ENCODE measurements around the gene ZNRF1. TPM values are rescaled to one million over a fixed set of nuclear protein-coding genes. Genes with fewer than 3 reads are reported as not detected.
A peak's percentile ranks its signal among the peaks of the same experiment; 100 is the strongest.

ZNRF1 gene
- total RNA-seq, 4 donors from 2014 or later = 12.8 to 24.1 (median 19.0) TPM

- no peaks in the 10 kb centered on the region for H3K9me3 ChIP-seq
- ATAC-seq = no peak
- H3K27me3 ChIP-seq = no peaks in the 10 kb centered on the region
- no peak for TF ChIP-seq CTCF (IDR thresholded peaks at IDR 0.05)
- no peak for TF ChIP-seq EP300 (IDR thresholded peaks at IDR 0.05)
- no peak for TF ChIP-seq POLR2A (IDR thresholded peaks at IDR 0.05)
- TF ChIP-seq POLR2AphosphoS5 (IDR thresholded peaks at IDR 0.05) = no peak
- no peak overlapping the region for H3K4me3 ChIP-seq
- WGBS, 2 donors (ENCODE audit: low coverage in 1 of 2) = 81 to 83% methylated on average over 4 of the region's 4 CpGs
- H3K27ac ChIP-seq = no peak overlapping the region
- peaks cover 0 to 86% of the 10 kb centered on the region in 2 donors for H3K36me3 ChIP-seq
- H3K4me1 ChIP-seq = no peaks in the 10 kb centered on the region
These were observed 44.1 kb upstream of the ZNRF1 start for GRCh38 chr16:74954763-74955162.

- no peak overlapping the region for H3K27ac ChIP-seq
- H3K4me1 ChIP-seq = no peaks in the 10 kb centered on the region
- no peaks in the 10 kb centered on the region for H3K27me3 ChIP-seq
- no peak overlapping the region for H3K4me3 ChIP-seq
- 87 to 98% methylated on average over 3 to 9 of the region's 10 CpGs for WGBS, 2 donors (ENCODE audit: low coverage in 1 of 2)
- ATAC-seq = no peak
- no peaks in the 10 kb centered on the region for H3K9me3 ChIP-seq
- peaks cover 0 to 28% of the 10 kb centered on the region in 2 donors for H3K36me3 ChIP-seq
- no peak for TF ChIP-seq POLR2AphosphoS5 (IDR thresholded peaks at IDR 0.05)
- no peak for TF ChIP-seq CTCF (IDR thresholded peaks at IDR 0.05)
- no peak for TF ChIP-seq EP300 (IDR thresholded peaks at IDR 0.05)
- no peak for TF ChIP-seq POLR2A (IDR thresholded peaks at IDR 0.05)
These were observed 25.5 kb upstream of the ZNRF1 start for GRCh38 chr16:74973304-74973703.

GRCh38 chr16:74975591-74975990 lies 23.2 kb upstream of the ZNRF1 start:
- Histone ChIP-seq H3K4me1 (no peaks in the 10 kb centered on the region), H3K27me3 (no peaks in the 10 kb centered on the region), H3K9me3 (no peaks in the 10 kb centered on the region), H3K4me3 (no peak overlapping the region), H3K27ac (no peak overlapping the region), H3K36me3 (peaks cover 0 to 35% of the 10 kb centered on the region in 2 donors)
- TF ChIP-seq POLR2AphosphoS5 (IDR thresholded peaks at IDR 0.05) = no peak
- TF ChIP-seq POLR2A (IDR thresholded peaks at IDR 0.05) = no peak
- no peak for TF ChIP-seq EP300 (IDR thresholded peaks at IDR 0.05)
- WGBS, 2 donors (ENCODE audit: low coverage in 1 of 2) = 63 to 96% methylated on average over 4 to 5 of the region's 5 CpGs
- no peak for ATAC-seq

- 77 to 100% methylated on average over 1 of the region's 1 CpG for WGBS, 2 donors (ENCODE audit: low coverage in 1 of 2)
- Histone ChIP-seq H3K27me3 (no peaks in the 10 kb centered on the region), H3K36me3 (peaks cover 0 to 16% of the 10 kb centered on the region in 2 donors), H3K4me1 (peaks cover 0 to 27% (median 0%) of the 10 kb centered on the region in 3 donors), H3K27ac (no peak overlapping the region), H3K4me3 (no peak overlapping the region), H3K9me3 (no peaks in the 10 kb centered on the region)
- ATAC-seq = no peak
- TF ChIP-seq EP300 (IDR thresholded peaks at IDR 0.05) (no peak), POLR2AphosphoS5 (IDR thresholded peaks at IDR 0.05) (no peak), POLR2A (IDR thresholded peaks at IDR 0.05) (no peak), CTCF (IDR thresholded peaks at IDR 0.05) (no peak)
These were observed 16.6 kb upstream of the ZNRF1 start for GRCh38 chr16:74982256-74982655.

GRCh38 chr16:74984194-74984528 lies 14.7 kb upstream of the ZNRF1 start:
- peak overlapping the region in 2 of 4 donors; percentile 83 to 87 for H3K27ac ChIP-seq
- 29% methylated on average over 9 of the region's 13 CpGs; no CpG with 5 or more reads in 1 of the 2 donors for whole genome bisulfite sequencing, 2 donors (ENCODE audit: low coverage in 1 of 2)
- no peaks in the 10 kb centered on the region for H3K27me3 ChIP-seq
- H3K9me3 ChIP-seq = no peaks in the 10 kb centered on the region
- ATAC-seq = no peak
- peak overlapping the region; percentile 72 to 86 for H3K4me3 ChIP-seq
- no peaks in the 10 kb centered on the region for H3K36me3 ChIP-seq
- H3K4me1 ChIP-seq = peaks cover 0 to 27% (median 0%) of the 10 kb centered on the region in 3 donors
- TF ChIP-seq POLR2AphosphoS5 (IDR thresholded peaks at IDR 0.05) = no peak
- no peak for TF ChIP-seq POLR2A (IDR thresholded peaks at IDR 0.05)
- no peak for TF ChIP-seq EP300 (IDR thresholded peaks at IDR 0.05)
- no peak for TF ChIP-seq CTCF (IDR thresholded peaks at IDR 0.05)
